GM19324 (cell line): ENCODE measurements around the gene UBXN4.
"Not testable (repeated sequence)": the region's sequence is repeated elsewhere in the genome, so short reads cannot be mapped to it uniquely, and the experiment has no call there.

Experiments
- ATAC-seq: cut with Tn5 transposase; IDR thresholded peaks from one replicate; pipeline ENCODE4 v1.9.1; 2021; ENCODE audit warnings: mild to moderate bottlenecking, moderate library complexity; ENCODE audit not compliant: unreplicated experiment, low FRiP score

Gene UBXN4

GRCh38 chr2:135800513-135801460, 59.1 kb downstream of the UBXN4 start:
- no peak for ATAC-seq

DNA sequence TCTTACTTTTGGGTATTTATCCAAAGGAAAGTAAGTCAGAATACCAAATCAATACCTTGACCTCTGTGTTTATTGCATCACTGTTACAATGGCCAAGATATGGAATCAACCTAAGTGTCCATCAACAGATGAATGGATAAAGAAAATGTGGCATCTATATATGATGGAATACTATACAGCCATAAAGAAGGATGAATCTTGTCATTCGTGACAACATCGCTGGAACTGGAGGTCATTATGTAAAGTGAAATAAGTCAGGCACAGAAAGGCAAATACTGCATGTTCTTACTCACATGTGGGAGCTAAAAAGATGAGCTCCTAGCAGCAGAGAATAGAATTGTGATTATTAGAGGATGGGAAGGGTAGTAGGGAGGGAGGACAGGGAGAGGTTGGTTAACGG, 60.7 kb downstream of the UBXN4 start:
- ATAC-seq = no peak

- ATAC-seq = no peak
Observed at GRCh38 chr2:135803278-135803677, 61.6 kb downstream of the UBXN4 start.

- ATAC-seq = not testable (repeated sequence)
Observed at GRCh38 chr2:135807874-135808273, 66.2 kb downstream of the UBXN4 start.

DNA sequence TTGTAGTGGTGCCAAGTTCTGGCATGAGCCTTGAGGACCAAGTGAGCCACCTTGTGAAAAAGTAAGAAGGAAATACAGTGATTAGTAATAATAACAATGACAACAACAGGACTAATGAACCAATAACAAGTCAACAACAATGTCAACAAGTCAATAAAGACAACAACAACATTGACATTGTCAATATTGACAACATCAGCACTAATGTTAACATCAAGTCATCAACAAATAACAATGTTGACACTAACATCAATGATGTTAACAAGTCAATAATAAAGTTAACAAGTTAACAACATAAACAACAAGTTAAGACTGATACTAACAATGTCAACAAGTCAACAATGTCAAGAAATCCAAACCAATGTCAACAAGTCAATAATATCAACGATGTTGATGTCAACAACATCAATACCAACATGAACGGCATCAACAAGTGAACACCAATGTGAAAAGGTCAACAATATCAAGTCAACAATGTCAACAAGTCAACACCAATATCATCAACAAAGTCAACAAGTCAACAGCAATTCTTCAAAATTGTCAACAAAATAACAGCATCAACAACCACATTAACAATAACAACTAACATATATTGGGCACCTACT, 71.4 kb downstream of the UBXN4 start:
- ATAC-seq = no peak

GRCh38 chr2:135815269-135815668, 73.6 kb downstream of the UBXN4 start:
- ATAC-seq = no peak

GRCh38 chr2:135817466-135817865, 75.8 kb downstream of the UBXN4 start:
- no peak for ATAC-seq

GRCh38 chr2:135817951-135818350, 76.3 kb downstream of the UBXN4 start:
- no peak for ATAC-seq

DNA sequence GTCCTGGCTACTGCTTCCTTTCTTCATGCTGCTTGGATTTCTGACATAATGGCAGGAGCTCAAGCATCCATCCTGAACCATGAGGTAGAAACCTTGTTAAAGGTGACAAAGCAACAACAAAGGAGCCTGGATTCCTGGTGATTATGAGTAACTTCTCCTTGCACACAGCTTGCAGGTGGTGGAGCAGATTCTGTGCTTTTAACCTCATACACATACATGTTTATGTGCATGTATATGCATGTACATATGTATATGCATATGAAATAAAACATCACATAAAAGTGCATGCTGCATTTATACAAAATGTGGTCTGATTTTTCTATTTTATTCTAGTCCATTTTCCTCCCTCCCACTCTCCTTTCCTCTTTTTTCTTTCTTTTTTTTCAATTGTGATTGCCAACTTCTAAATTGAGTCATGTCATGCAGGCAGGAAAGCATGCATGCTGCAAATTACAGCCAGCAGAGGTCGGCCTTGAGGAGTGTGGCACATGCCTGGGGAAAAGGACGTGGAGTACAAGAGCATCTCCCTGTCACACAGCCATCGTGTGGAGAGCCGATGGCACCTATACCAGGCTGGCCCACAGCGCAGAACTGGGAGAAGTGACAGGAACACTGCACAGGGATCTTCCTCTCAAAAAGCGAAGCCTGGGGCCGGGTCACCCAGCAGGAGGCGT, 77.4 kb downstream of the UBXN4 start:
- ATAC-seq = no peak

DNA sequence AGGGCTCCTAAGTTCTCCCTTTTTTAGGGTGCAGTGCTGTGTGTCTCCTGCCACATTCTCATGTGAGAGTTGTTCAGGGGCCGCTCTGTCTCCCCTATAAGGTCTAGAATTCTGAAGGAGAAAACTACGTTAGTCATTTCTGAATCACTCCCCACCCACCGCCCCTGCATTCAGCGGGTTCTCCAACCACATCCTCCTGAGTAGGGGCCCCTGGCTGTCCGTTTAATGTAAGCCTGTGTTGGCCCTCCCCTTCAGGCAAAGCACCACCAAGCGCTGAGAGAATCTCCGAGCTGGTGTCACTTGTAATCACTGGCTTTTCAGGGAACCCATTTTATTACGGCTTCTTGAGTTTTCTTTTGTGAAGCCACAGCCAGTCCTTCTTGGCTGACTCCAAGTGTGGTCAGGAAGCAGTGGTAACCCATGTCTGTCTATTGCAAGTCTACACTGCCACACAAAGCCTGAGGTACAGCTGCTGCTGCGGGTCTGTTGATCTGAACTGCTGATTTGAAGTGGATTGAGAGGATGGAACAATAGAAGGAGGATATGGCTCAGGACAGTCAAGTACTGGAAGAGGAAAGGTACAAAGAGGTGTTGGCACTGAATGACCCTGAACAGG, 78.5 kb downstream of the UBXN4 start:
- ATAC-seq = no peak

- no peak for ATAC-seq
Observed at GRCh38 chr2:135821190-135821589, 79.5 kb downstream of the UBXN4 start.

DNA sequence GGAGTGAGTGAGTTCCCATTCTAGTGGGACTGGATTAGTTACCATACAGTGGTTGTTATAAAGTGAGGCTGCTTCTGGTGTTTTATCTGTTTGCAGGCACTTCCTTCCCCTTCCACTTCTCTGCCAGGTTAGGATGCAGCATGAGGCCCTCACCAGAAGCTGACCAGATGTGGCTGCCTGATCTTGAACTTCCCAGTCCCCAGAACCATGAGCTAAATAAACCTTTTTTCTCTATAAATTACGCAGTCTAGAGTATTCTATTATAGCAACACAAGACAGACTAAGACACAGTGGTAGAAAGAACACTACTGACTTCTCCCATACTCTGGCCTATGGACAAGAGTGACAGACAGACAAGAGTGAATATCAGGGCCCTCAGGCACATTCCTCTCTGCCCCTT, 81.2 kb downstream of the UBXN4 start:
- no peak for ATAC-seq

- ATAC-seq = no peak
Observed at GRCh38 chr2:135825131-135825530, 83.5 kb downstream of the UBXN4 start.

DNA sequence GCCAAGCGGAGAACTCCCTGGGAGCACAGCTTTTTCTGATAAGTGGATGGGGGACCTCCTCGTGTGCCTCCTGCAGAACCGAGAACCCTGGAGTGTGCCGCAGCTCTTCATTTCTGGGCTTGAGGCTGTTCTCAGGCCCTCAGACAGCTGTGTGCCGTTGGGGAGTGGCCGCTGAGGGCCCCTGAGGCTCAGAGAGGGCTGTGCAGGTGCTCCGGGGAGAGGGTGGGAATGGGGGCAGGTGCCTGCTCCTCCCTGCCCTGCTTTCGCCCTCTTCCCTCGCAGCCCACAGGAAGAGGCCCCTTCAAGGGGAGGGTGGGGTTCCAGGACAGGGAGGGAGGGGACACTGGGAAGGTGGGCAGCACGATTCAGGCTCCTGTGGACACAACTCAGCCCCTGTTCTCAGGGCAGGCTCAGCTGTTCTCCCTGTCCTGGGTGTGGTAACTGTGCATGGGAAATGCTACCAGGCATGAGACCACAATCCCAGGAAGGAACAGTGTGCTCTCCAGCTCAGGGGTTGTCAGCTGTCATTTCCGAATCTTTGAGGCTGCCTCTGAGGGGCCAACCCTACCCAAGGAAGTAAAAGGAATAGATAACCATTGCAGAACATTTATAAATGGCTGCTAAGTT, 84.0 kb downstream of the UBXN4 start:
- ATAC-seq = no peak

DNA sequence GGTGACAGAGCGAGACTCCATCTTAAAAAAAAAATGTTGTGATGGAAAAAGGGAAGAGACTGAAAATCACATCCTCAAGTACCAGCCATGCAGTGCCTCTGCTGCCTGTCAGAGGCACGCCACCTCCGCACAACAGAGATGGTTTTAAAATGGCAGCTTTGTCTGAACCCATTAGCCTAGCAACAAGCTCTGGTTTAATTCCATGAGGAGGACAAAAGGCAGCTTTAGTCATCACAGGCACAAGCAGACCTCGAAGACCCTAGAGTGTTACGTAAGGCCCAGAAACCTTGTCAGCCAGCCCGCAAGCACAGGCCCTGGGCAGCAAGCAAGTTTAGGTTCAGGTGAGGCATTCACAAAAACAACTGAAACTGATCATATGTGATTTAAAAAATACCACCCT, 84.9 kb downstream of the UBXN4 start:
- no peak for ATAC-seq

DNA sequence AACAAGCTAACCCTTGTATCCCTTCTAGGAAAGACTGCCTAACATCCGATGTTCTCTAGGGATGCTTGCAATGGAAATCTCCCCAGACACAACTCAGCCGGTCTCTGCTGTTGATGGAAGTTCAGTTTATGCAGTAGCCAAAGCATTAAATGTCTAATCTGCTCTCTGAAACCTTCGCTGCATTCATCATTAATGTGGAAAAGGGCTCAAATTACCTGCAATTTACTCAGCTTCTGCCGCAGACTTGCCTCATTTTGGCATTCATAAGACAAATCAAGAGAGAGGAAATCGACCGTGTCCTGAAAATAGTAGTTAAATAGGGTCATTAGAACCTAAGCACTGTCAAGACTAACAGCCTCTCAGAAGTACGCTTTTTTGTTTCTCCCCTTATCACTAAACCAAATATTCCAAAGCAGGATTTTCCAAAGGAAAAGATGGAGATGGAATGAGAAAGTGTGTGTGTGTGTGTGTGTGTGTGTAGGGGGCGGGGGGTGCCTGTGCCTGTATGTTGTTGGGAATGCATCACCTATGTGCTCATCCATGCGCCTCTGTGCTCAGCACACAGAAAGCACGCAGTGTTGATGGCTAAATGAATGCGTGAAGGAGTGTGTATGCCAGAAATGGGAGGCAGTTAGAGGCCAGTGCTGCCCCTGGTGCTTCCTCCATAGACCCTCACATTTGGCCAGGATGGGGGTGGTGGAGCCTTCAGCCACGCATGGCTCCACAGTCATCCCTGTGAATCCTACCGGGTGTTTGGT, 87.9 kb downstream of the UBXN4 start:
- no peak for ATAC-seq

DNA sequence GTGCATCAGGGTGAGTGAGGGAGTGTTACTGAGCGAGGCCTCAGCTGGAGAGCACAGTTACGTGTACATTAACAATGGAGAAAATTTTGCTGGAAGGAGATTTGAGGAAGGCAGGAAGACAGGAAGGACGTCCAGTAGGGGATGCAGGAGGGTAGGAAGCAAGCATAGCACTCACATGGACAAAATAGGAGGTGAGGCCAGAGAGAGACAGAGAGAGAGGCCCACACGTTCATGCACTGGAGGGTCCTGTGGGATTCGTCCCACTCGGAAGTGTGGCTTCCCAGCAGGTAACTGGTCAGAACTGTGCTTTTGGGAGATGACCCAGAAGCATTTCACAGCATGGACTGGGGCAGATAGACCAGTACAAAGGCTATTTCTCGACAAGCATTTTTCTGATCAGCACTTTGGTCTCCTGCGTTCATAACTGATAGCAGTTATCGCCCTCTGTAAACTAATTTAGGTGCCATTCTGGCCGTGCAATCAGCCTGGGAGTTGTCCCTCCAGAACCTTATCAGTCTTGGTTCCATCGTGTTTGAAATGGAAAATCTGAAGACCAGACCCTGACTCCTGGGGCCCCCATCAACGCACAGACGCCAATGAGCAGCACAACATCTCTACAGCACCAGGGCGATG, 89.6 kb downstream of the UBXN4 start:
- no peak for ATAC-seq

- ATAC-seq = no peak
Observed at GRCh38 chr2:135832891-135833290, 91.2 kb downstream of the UBXN4 start.
